Activated gamma-delta T cell treated with Interleukin-2 at 50 U/mL for 16 hours (primary cell): ENCODE measurements around the gene G6PC3.
"Not testable (repeated sequence)": the region's sequence is repeated elsewhere in the genome, so short reads cannot be mapped to it uniquely, and the experiment has no call there.

ENCODE experiments used
- DNase-seq: peaks from one replicate; pipeline ENCODE4 v3.0.0-alpha.2; 2020

G6PC3 gene

GRCh38 chr17:44110011-44110686, 39.6 kb downstream of the G6PC3 start:
- no peak for DNase-seq

- DNase-seq = peak; percentile 50
Observed at GRCh38 chr17:44110823-44111633, 40.5 kb downstream of the G6PC3 start.

GRCh38 chr17:44111777-44112176, 41.2 kb downstream of the G6PC3 start:
- no peak for DNase-seq

- DNase-seq = no peak
Observed at GRCh38 chr17:44112284-44113280, 42.0 kb downstream of the G6PC3 start.

- no peak for DNase-seq
Observed at GRCh38 chr17:44113382-44113781, 42.8 kb downstream of the G6PC3 start.

GRCh38 chr17:44113868-44114840, 43.6 kb downstream of the G6PC3 start:
- DNase-seq = no peak

- DNase-seq = no peak
Observed at GRCh38 chr17:44115585-44116415, 45.3 kb downstream of the G6PC3 start.

GRCh38 chr17:44117351-44117750, 46.8 kb downstream of the G6PC3 start:
- no peak for DNase-seq

- no peak for DNase-seq
Observed at GRCh38 chr17:44118427-44119050, 48.0 kb downstream of the G6PC3 start.

GRCh38 chr17:44119062-44119461, 48.5 kb downstream of the G6PC3 start:
- DNase-seq = no peak

- no peak for DNase-seq
Observed at GRCh38 chr17:44119798-44120197, 49.3 kb downstream of the G6PC3 start.

- DNase-seq = not testable (repeated sequence)
Observed at GRCh38 chr17:44120281-44120680, 49.7 kb downstream of the G6PC3 start.

- DNase-seq = no peak
Observed at GRCh38 chr17:44120851-44121605, 50.5 kb downstream of the G6PC3 start.

- DNase-seq = no peak
Observed at GRCh38 chr17:44121997-44122815, 51.7 kb downstream of the G6PC3 start.

- peak; percentile 32 for DNase-seq
Observed at GRCh38 chr17:44122816-44123355, 52.4 kb downstream of the G6PC3 start.

GRCh38 chr17:44123356-44124117, 53.0 kb downstream of the G6PC3 start, which contains the start of gene HDAC5:
Gene HDAC5 (minus strand): TSS chr17:44123641. CDS start chr17:44117515, 6,126 bp downstream.
- peak; percentile 96 for DNase-seq

- no peak for DNase-seq
Observed at GRCh38 chr17:44124118-44124438, 53.5 kb downstream of the G6PC3 start.
